ENCODE data around the gene SCD5.

GRCh38 chr4:82610041-82610440 is 188.6 kb downstream of the SCD5 start:
- TF ChIP-seq CTCF (conservative IDR thresholded peaks at IDR 0.05; ENCODE audit: low read length), result no peak
- no peak for TF ChIP-seq EZH2phosphoT487 (IDR thresholded peaks at IDR 0.05; ENCODE audit: borderline replicate concordance, low read depth, low read length)

Measured in OCI-LY7 (cell line).